Measurements from ENCODE around the gene SART1.

Gene SART1

GRCh38 chr11:65934014-65934413 lies 27.5 kb upstream of the SART1 start:
- TF ChIP-seq CTCF (conservative IDR thresholded peaks at IDR 0.05) (no peak), ZFX (IDR thresholded peaks at IDR 0.05) (no peak)
- no peak overlapping the region for H3K27ac ChIP-seq

GRCh38 chr11:65937766-65938165 lies 23.8 kb upstream of the SART1 start:
- TF ChIP-seq CTCF (conservative IDR thresholded peaks at IDR 0.05) (no peak), ZFX (IDR thresholded peaks at IDR 0.05) (no peak)
- no peak overlapping the region for H3K27ac ChIP-seq

- H3K27ac ChIP-seq = no peak overlapping the region
- TF ChIP-seq ZFX (IDR thresholded peaks at IDR 0.05) (no peak), CTCF (conservative IDR thresholded peaks at IDR 0.05) (no peak)
Measured at GRCh38 chr11:65941720-65942310, 19.7 kb upstream of the SART1 start.

GRCh38 chr11:65942531-65942930 lies 19.0 kb upstream of the SART1 start:
- no peak for TF ChIP-seq ZFX (IDR thresholded peaks at IDR 0.05)
- TF ChIP-seq CTCF (conservative IDR thresholded peaks at IDR 0.05) = no peak
- no peak overlapping the region for H3K27ac ChIP-seq

GRCh38 chr11:65944191-65944590 lies 17.3 kb upstream of the SART1 start:
- no peak overlapping the region for H3K27ac ChIP-seq
- no peak for TF ChIP-seq ZFX (IDR thresholded peaks at IDR 0.05)
- no peak for TF ChIP-seq CTCF (conservative IDR thresholded peaks at IDR 0.05)

GRCh38 chr11:65944767-65945166 lies 16.8 kb upstream of the SART1 start:
- no peak overlapping the region for H3K27ac ChIP-seq
- TF ChIP-seq ZFX (IDR thresholded peaks at IDR 0.05) = no peak
- no peak for TF ChIP-seq CTCF (conservative IDR thresholded peaks at IDR 0.05)

- TF ChIP-seq CTCF (conservative IDR thresholded peaks at IDR 0.05) (no peak), ZFX (IDR thresholded peaks at IDR 0.05) (no peak)
- no peak within 1 kb of the TSS for H3K27ac ChIP-seq
Measured at GRCh38 chr11:65945430-65945911, 16.1 kb upstream of the SART1 start, which contains the start of gene TSGA10IP. TSGA10IP (plus strand) TSS chr11:65945480; CDS start chr11:65945676, 196 bp downstream.
